Esophagus squamous epithelium (tissue), 5 donors: ENCODE measurements around the gene MAN1C1. TPM values are rescaled to one million over a fixed set of nuclear protein-coding genes. Genes with fewer than 3 reads are reported as not detected.

Source experiments
- DNase-seq: peaks from one replicate; lab custom pipeline; 2025; lab: John Stamatoyannopoulos, UW
- H3K27ac ChIP-seq, 4 donors: fragments of 200-600 bp; sonication (generic); one replicate each; pipeline ENCODE4 v1.5.1; 2016 to 2019; ENCODE audit warnings: mild to moderate bottlenecking in 1 of 4
- H3K27me3 ChIP-seq, 4 donors: fragments of 200-600 bp; sonication (generic); 1 replicate in 3 of 4; 2 replicates in 1 of 4; pipeline versions ENCODE4 v1.5.1 to v1.6.0; 2017 to 2021; ENCODE audit warnings: antibody characterized with exemption in 1 of 4
- H3K36me3 ChIP-seq, 3 donors: fragments of 200-600 bp; sonication (generic); one replicate each; pipeline ENCODE4 v1.5.1; 2016 to 2019
- H3K4me1 ChIP-seq, 3 donors: fragments of 200-600 bp; sonication (generic); one replicate each; pipeline ENCODE4 v1.5.1; 2017 to 2019
- H3K4me3 ChIP-seq, 4 donors: fragments of 200-600 bp; sonication (generic); 1 replicate in 3 of 4; 2 replicates in 1 of 4; pipeline ENCODE4 v1.5.1; 2016 to 2019; ENCODE audit warnings: mild to moderate bottlenecking in 2 of 4, moderate library complexity in 1 of 4
- H3K9me3 ChIP-seq, 3 donors: fragments of 200-600 bp; sonication (generic); one replicate each; pipeline ENCODE4 v1.5.1; 2016 to 2019
- CTCF ChIP-seq, 6 experiments: fragments of 450-650 bp in 4 of 6; fragments of 200-600 bp in 2 of 6; sonication (generic) in 2 of 6; IDR thresholded peaks; one replicate each; pipeline ENCODE4 v1.5.1; 2016 to 2019; ENCODE audit warnings: antibody characterized with exemption in 6 of 6, mild to moderate bottlenecking in 4 of 6, moderate library complexity in 4 of 6
- POLR2A ChIP-seq, 4 donors: fragments of 450-650 bp; IDR thresholded peaks; one replicate each; pipeline ENCODE4 v1.6.1; 2017; ENCODE audit warnings: antibody characterized with exemption in 4 of 4, mild to moderate bottlenecking in 4 of 4, moderate library complexity in 3 of 4
- WGBS, 2 donors: methylation state at CpG; one replicate each; pipeline ENCODE4 v1.1.5; 2018; 5-methylcytosine and 5-hydroxymethylcytosine counted together
- intact Hi-C: fragments of 100-400 bp; cut with DNase I; formaldehyde crosslinking; loops from one replicate; pipeline ENCODE4 v1.15.0; 2022
- total RNA-seq, 4 donors: library from RNA; depleted of rRNA; stranded (reverse); fragments of >200 nt; gene quantifications; one replicate each; pipeline ENCODE4 v1.1.0, GENCODE V29; 2016
- donor health status: DM: yes; HTN: yes; CAD: no.

Gene MAN1C1
- total RNA-seq, 4 donors from 2014 or later = 0.91 to 7.4 (median 3.8) TPM

GRCh38 chr1:25816112-25816718 lies 199.6 kb downstream of the MAN1C1 start:
- no peak overlapping the region for H3K4me3 ChIP-seq
- H3K27me3 ChIP-seq = no peaks in the 10 kb centered on the region
- peaks cover 19 to 42% (median 20%) of the 10 kb centered on the region in 3 donors for H3K4me1 ChIP-seq
- DNase-seq = no peak
- intact Hi-C loops = no loop called here
- peak overlapping the region in 2 of 4 donors; percentile 65 to 97 for H3K27ac ChIP-seq
- WGBS, 2 donors = 84 to 87% methylated on average over 8 to 12 of the region's 15 CpGs
- no peaks in the 10 kb centered on the region for H3K9me3 ChIP-seq
- peaks cover 0 to 57% (median 24%) of the 10 kb centered on the region in 3 donors for H3K36me3 ChIP-seq
- TF ChIP-seq POLR2A (IDR thresholded peaks at IDR 0.05) (no peak), CTCF (IDR thresholded peaks at IDR 0.05) (no peak)

- intact Hi-C loops = no loop called here
- DNase-seq = no peak
- Histone ChIP-seq H3K27ac (peak overlapping the region; percentile 95 to 97 (median 96)), H3K4me3 (no peak overlapping the region), H3K9me3 (no peaks in the 10 kb centered on the region), H3K4me1 (peaks cover 22 to 57% (median 29%) of the 10 kb centered on the region in 3 donors), H3K27me3 (no peaks in the 10 kb centered on the region), H3K36me3 (peaks cover 0 to 39% (median 18%) of the 10 kb centered on the region in 3 donors)
- WGBS, 2 donors = 28 to 56% methylated on average over 4 to 5 of the region's 8 CpGs
- peak in 3 of 6 experiments; percentile 16 to 40 (median 28) for TF ChIP-seq CTCF (IDR thresholded peaks at IDR 0.05)
- TF ChIP-seq POLR2A (IDR thresholded peaks at IDR 0.05) = no peak
Observed at GRCh38 chr1:25817840-25818501, 201.4 kb downstream of the MAN1C1 start.

GRCh38 chr1:25818569-25818968 lies 202.0 kb downstream of the MAN1C1 start:
- Histone ChIP-seq H3K36me3 (peaks cover 0 to 39% (median 16%) of the 10 kb centered on the region in 3 donors), H3K4me1 (peaks cover 22 to 62% (median 29%) of the 10 kb centered on the region in 3 donors), H3K27ac (peak overlapping the region; percentile 95 to 97 (median 96)), H3K9me3 (no peaks in the 10 kb centered on the region), H3K4me3 (peak overlapping the region in 3 of 4 donors; percentile 65 to 100 (median 93)), H3K27me3 (no peaks in the 10 kb centered on the region)
- intact Hi-C loops = no loop called here
- no peak for DNase-seq
- 38 to 39% methylated on average over 4 to 6 of the region's 6 CpGs for WGBS, 2 donors
- TF ChIP-seq CTCF (IDR thresholded peaks at IDR 0.05) (no peak), POLR2A (IDR thresholded peaks at IDR 0.05) (no peak)

- intact Hi-C loops = loop anchor here (10.0 kb wide), 1 partner anchor 175 kb away; the partner anchor contains the start of gene PAFAH2
- Histone ChIP-seq H3K27ac (peak within 1 kb of the TSS; percentile 95 to 97 (median 96)), H3K9me3 (no peaks in the 10 kb centered on the region), H3K4me3 (peak within 1 kb of the TSS; percentile 65 to 100 (median 90)), H3K4me1 (peaks cover 22 to 69% (median 29%) of the 10 kb centered on the region in 3 donors), H3K27me3 (no peaks in the 10 kb centered on the region), H3K36me3 (peaks cover 0 to 33% (median 7%) of the 10 kb centered on the region in 3 donors)
- TF ChIP-seq POLR2A (IDR thresholded peaks at IDR 0.05) (peak in 3 of 4 donors; percentile 82 to 98 (median 90)), CTCF (IDR thresholded peaks at IDR 0.05) (peak in 1 of 6 experiments; percentile 28)
- peak; percentile 46 for DNase-seq
- 1 to 2% methylated on average over 15 to 35 of the region's 64 CpGs for WGBS, 2 donors
Observed at GRCh38 chr1:25819491-25820246, 203.1 kb downstream of the MAN1C1 start, which contains the start of gene MTFR1L. MTFR1L (plus strand) TSS chr1:25819954; CDS start chr1:25823105, 3,151 bp downstream.
